ENCODE measurements around the gene KLHL5.
"Not testable (repeated sequence)": the region's sequence is repeated elsewhere in the genome, so short reads cannot be mapped to it uniquely, and the experiment has no call there.

KLHL5 gene

GRCh38 chr4:39134683-39135306 is 72.8 kb downstream of the KLHL5 start:
- H3K27ac ChIP-seq (ENCODE audit: low read depth, low read length) = no peak overlapping the region
- no peaks in the 10 kb centered on the region for H3K36me3 ChIP-seq (ENCODE audit: control insufficient read depth, insufficient read depth, low read length)
- H3K9me3 ChIP-seq (ENCODE audit: control insufficient read depth, insufficient read depth, low read length) = no peaks in the 10 kb centered on the region
- no peaks in the 10 kb centered on the region for H3K27me3 ChIP-seq (ENCODE audit: control insufficient read depth, insufficient read depth, low read length)
- H3K9ac ChIP-seq (ENCODE audit: low read depth, low read length) = no peak overlapping the region
- H3K4me3 ChIP-seq (ENCODE audit: low read depth, low read length) = no peak overlapping the region
- no peaks in the 10 kb centered on the region for H3K4me1 ChIP-seq (ENCODE audit: control insufficient read depth, insufficient read depth, low read length)

- not testable (repeated sequence) for H3K36me3 ChIP-seq (ENCODE audit: control insufficient read depth, insufficient read depth, low read length); H3K27ac ChIP-seq (ENCODE audit: low read depth, low read length); H3K4me1 ChIP-seq (ENCODE audit: control insufficient read depth, insufficient read depth, low read length); H3K27me3 ChIP-seq (ENCODE audit: control insufficient read depth, insufficient read depth, low read length); H3K9ac ChIP-seq (ENCODE audit: low read depth, low read length); H3K9me3 ChIP-seq (ENCODE audit: control insufficient read depth, insufficient read depth, low read length); H3K4me3 ChIP-seq (ENCODE audit: low read depth, low read length)
These were observed 76.2 kb downstream of the KLHL5 start for GRCh38 chr4:39138227-39138626.

GRCh38 chr4:39146211-39146610 is 84.2 kb downstream of the KLHL5 start:
- H3K27ac ChIP-seq (ENCODE audit: low read depth, low read length) = no peak overlapping the region
- H3K9ac ChIP-seq (ENCODE audit: low read depth, low read length) = no peak overlapping the region
- H3K4me1 ChIP-seq (ENCODE audit: control insufficient read depth, insufficient read depth, low read length) = no peaks in the 10 kb centered on the region
- no peaks in the 10 kb centered on the region for H3K9me3 ChIP-seq (ENCODE audit: control insufficient read depth, insufficient read depth, low read length)
- H3K36me3 ChIP-seq (ENCODE audit: control insufficient read depth, insufficient read depth, low read length) = no peaks in the 10 kb centered on the region
- H3K4me3 ChIP-seq (ENCODE audit: low read depth, low read length) = no peak overlapping the region
- no peaks in the 10 kb centered on the region for H3K27me3 ChIP-seq (ENCODE audit: control insufficient read depth, insufficient read depth, low read length)

GRCh38 chr4:39154009-39154408 is 92.0 kb downstream of the KLHL5 start:
- Histone ChIP-seq H3K27ac (ENCODE audit: low read depth, low read length) (no peak overlapping the region), H3K9me3 (ENCODE audit: control insufficient read depth, insufficient read depth, low read length) (no peaks in the 10 kb centered on the region), H3K4me1 (ENCODE audit: control insufficient read depth, insufficient read depth, low read length) (no peaks in the 10 kb centered on the region), H3K27me3 (ENCODE audit: control insufficient read depth, insufficient read depth, low read length) (no peaks in the 10 kb centered on the region), H3K9ac (ENCODE audit: low read depth, low read length) (no peak overlapping the region), H3K4me3 (ENCODE audit: low read depth, low read length) (no peak overlapping the region), H3K36me3 (ENCODE audit: control insufficient read depth, insufficient read depth, low read length) (no peaks in the 10 kb centered on the region)

- no peaks in the 10 kb centered on the region for H3K27me3 ChIP-seq (ENCODE audit: control insufficient read depth, insufficient read depth, low read length)
- H3K4me3 ChIP-seq (ENCODE audit: low read depth, low read length) = no peak overlapping the region
- H3K4me1 ChIP-seq (ENCODE audit: control insufficient read depth, insufficient read depth, low read length) = no peaks in the 10 kb centered on the region
- H3K27ac ChIP-seq (ENCODE audit: low read depth, low read length) = no peak overlapping the region
- H3K9me3 ChIP-seq (ENCODE audit: control insufficient read depth, insufficient read depth, low read length) = no peaks in the 10 kb centered on the region
- H3K9ac ChIP-seq (ENCODE audit: low read depth, low read length) = no peak overlapping the region
- H3K36me3 ChIP-seq (ENCODE audit: control insufficient read depth, insufficient read depth, low read length) = no peaks in the 10 kb centered on the region
These were observed 95.5 kb downstream of the KLHL5 start for GRCh38 chr4:39157520-39157919.

- Histone ChIP-seq H3K4me1 (ENCODE audit: control insufficient read depth, insufficient read depth, low read length) (peaks cover 7% of the 10 kb centered on the region; the same call in 1 of the 2 replicates), H3K9me3 (ENCODE audit: control insufficient read depth, insufficient read depth, low read length) (no peaks in the 10 kb centered on the region), H3K36me3 (ENCODE audit: control insufficient read depth, insufficient read depth, low read length) (no peaks in the 10 kb centered on the region), H3K27ac (ENCODE audit: low read depth, low read length) (no peak overlapping the region), H3K4me3 (ENCODE audit: low read depth, low read length) (no peak overlapping the region), H3K9ac (ENCODE audit: low read depth, low read length) (no peak overlapping the region), H3K27me3 (ENCODE audit: control insufficient read depth, insufficient read depth, low read length) (no peaks in the 10 kb centered on the region)
These were observed 104.1 kb downstream of the KLHL5 start for GRCh38 chr4:39166177-39166576.

- Histone ChIP-seq H3K9me3 (ENCODE audit: control insufficient read depth, insufficient read depth, low read length) (no peaks in the 10 kb centered on the region), H3K9ac (ENCODE audit: low read depth, low read length) (no peak overlapping the region), H3K4me3 (ENCODE audit: low read depth, low read length) (no peak overlapping the region), H3K36me3 (ENCODE audit: control insufficient read depth, insufficient read depth, low read length) (no peaks in the 10 kb centered on the region), H3K27me3 (ENCODE audit: control insufficient read depth, insufficient read depth, low read length) (no peaks in the 10 kb centered on the region), H3K4me1 (ENCODE audit: control insufficient read depth, insufficient read depth, low read length) (peaks cover 7% of the 10 kb centered on the region; the same call in 1 of the 2 replicates), H3K27ac (ENCODE audit: low read depth, low read length) (no peak overlapping the region)
These were observed 104.6 kb downstream of the KLHL5 start for GRCh38 chr4:39166669-39167068.

- Histone ChIP-seq H3K27me3 (ENCODE audit: control insufficient read depth, insufficient read depth, low read length) (no peaks in the 10 kb centered on the region), H3K27ac (ENCODE audit: low read depth, low read length) (no peak overlapping the region), H3K4me1 (ENCODE audit: control insufficient read depth, insufficient read depth, low read length) (peaks cover 7% of the 10 kb centered on the region; the same call in 1 of the 2 replicates), H3K4me3 (ENCODE audit: low read depth, low read length) (no peak overlapping the region), H3K9me3 (ENCODE audit: control insufficient read depth, insufficient read depth, low read length) (no peaks in the 10 kb centered on the region), H3K36me3 (ENCODE audit: control insufficient read depth, insufficient read depth, low read length) (no peaks in the 10 kb centered on the region), H3K9ac (ENCODE audit: low read depth, low read length) (no peak overlapping the region)
These were observed 107.4 kb downstream of the KLHL5 start for GRCh38 chr4:39169426-39169825.

- no peaks in the 10 kb centered on the region for H3K36me3 ChIP-seq (ENCODE audit: control insufficient read depth, insufficient read depth, low read length)
- H3K27me3 ChIP-seq (ENCODE audit: control insufficient read depth, insufficient read depth, low read length) = no peaks in the 10 kb centered on the region
- H3K9me3 ChIP-seq (ENCODE audit: control insufficient read depth, insufficient read depth, low read length) = no peaks in the 10 kb centered on the region
- no peak overlapping the region for H3K9ac ChIP-seq (ENCODE audit: low read depth, low read length)
- H3K27ac ChIP-seq (ENCODE audit: low read depth, low read length) = no peak overlapping the region
- H3K4me1 ChIP-seq (ENCODE audit: control insufficient read depth, insufficient read depth, low read length) = peaks cover 7% of the 10 kb centered on the region; the same call in 1 of the 2 replicates
- H3K4me3 ChIP-seq (ENCODE audit: low read depth, low read length) = no peak overlapping the region
These were observed 108.3 kb downstream of the KLHL5 start for GRCh38 chr4:39170301-39170700.
